Endothelial cell of umbilical vein (primary cell): ENCODE results near the gene PLCD4. TPM values are rescaled to one million over a fixed set of nuclear protein-coding genes. Genes with fewer than 3 reads are reported as not detected.
A peak's percentile ranks its signal among the peaks of the same experiment; 100 is the strongest.

Source experiments
- BruUV-seq: library from RNA; stranded (reverse); fragments of 400-500 nt; replicated peaks from 2 replicates; lab custom pipeline; 2021; lab: Mats Ljungman, UMichigan
- CTCF ChIA-PET: fragments of 300-600, 350-600 bp; sonication (Branson Sonifier 250); formaldehyde crosslinking; loops from one replicate; lab custom pipeline; 2021; ENCODE audit warnings: antibody characterized with exemption, inconsistent platforms; lab: Charles Lee
- POLR2A ChIA-PET: fragments of 300-600, 350-600 bp; sonication (Branson Sonifier 250); formaldehyde crosslinking; loops from one replicate; lab custom pipeline; 2021; ENCODE audit warnings: antibody characterized with exemption, inconsistent platforms; lab: Charles Lee
- DNase-seq: peaks from one replicate; pipeline ENCODE4 v3.0.0-alpha.2; 2011; ENCODE audit warnings: low read depth, low spot score
- FAIRE-seq: peaks from 2 replicates; lab custom pipeline; 2011; peaks lifted over from hg19 to GRCh38; lab: Jason Lieb, UNC
- H2AFZ ChIP-seq: 2 replicates; pipeline ENCODE4 v1.6.0; 2012; ENCODE audit warnings: low read depth, low read length, control low read depth, inconsistent platforms
- H3K27ac ChIP-seq: 2 replicates; pipeline ENCODE4 v1.5.1; 2011; ENCODE audit warnings: low read depth, mild to moderate bottlenecking, control low read depth, low read length, moderate library complexity; ENCODE audit not compliant: insufficient read depth
- H3K27me3 ChIP-seq, 2 experiments: 2 replicates each; pipeline versions ENCODE4 v1.6.0 to v1.6.1; 2011; ENCODE audit warnings: low read length in 2 of 2, mixed read lengths in 1 of 2; ENCODE audit not compliant: control insufficient read depth in 2 of 2, insufficient read depth in 2 of 2
- H3K36me3 ChIP-seq, 2 experiments: 2 replicates in 1 of 2; 3 replicates in 1 of 2; pipeline ENCODE4 v1.5.1; 2011; ENCODE audit warnings: low read length in 2 of 2, mild to moderate bottlenecking in 1 of 2, moderate library complexity in 1 of 2; ENCODE audit not compliant: control insufficient read depth in 2 of 2, insufficient read depth in 2 of 2; ENCODE audit errors: extremely low read depth in 1 of 2
- H3K4me1 ChIP-seq: 3 replicates; pipeline ENCODE4 v1.5.1; 2011; ENCODE audit warnings: mild to moderate bottlenecking, low read length; ENCODE audit not compliant: control insufficient read depth, insufficient read depth; ENCODE audit errors: extremely low read depth
- H3K4me2 ChIP-seq: 2 replicates; pipeline ENCODE4 v1.6.1; 2011; ENCODE audit warnings: low read length, control low read depth, mixed read lengths; ENCODE audit not compliant: insufficient read depth
- H3K4me3 ChIP-seq, 3 experiments: fragments of 200-600 bp in 1 of 3; sonication (generic), shearing (Covaris generic) in 1 of 3; replicated peaks in 1 of 3; 2 replicates each; pipeline ENCODE4 v1.5.1; 2011 to 2016; ENCODE audit warnings: control low read depth in 3 of 3, low read length in 3 of 3, mild to moderate bottlenecking in 2 of 3, inconsistent platforms in 1 of 3, low read depth in 1 of 3, moderate library complexity in 1 of 3; ENCODE audit not compliant: insufficient read depth in 1 of 3
- H3K79me2 ChIP-seq: 2 replicates; pipeline ENCODE4 v1.6.0; 2012; ENCODE audit warnings: low read length, inconsistent platforms; ENCODE audit not compliant: control insufficient read depth, insufficient read depth
- H3K9ac ChIP-seq: replicated peaks from 2 replicates; pipeline ENCODE3; 2011; ENCODE audit warnings: low read length, control low read depth; ENCODE audit not compliant: insufficient read depth; ENCODE audit errors: extremely low read depth
- H3K9me1 ChIP-seq: replicated peaks from 3 replicates; pipeline ENCODE4 v1.6.0; 2011; ENCODE audit warnings: mild to moderate bottlenecking, low read length; ENCODE audit not compliant: control insufficient read depth, insufficient read depth; ENCODE audit errors: extremely low read depth
- H3K9me3 ChIP-seq: replicated peaks from 2 replicates; pipeline ENCODE4 v1.5.1; 2012; ENCODE audit warnings: low read length, inconsistent platforms; ENCODE audit not compliant: control insufficient read depth, insufficient read depth
- H4K20me1 ChIP-seq: replicated peaks from 2 replicates; pipeline ENCODE3; 2011; ENCODE audit warnings: mild to moderate bottlenecking, low read length; ENCODE audit not compliant: control insufficient read depth, insufficient read depth; ENCODE audit errors: extremely low read depth
- CTCF ChIP-seq, 2 donors: IDR thresholded peaks; 1 replicate in 1 of 2; 2 replicates in 1 of 2; pipeline ENCODE4 v1.5.1; 2011; ENCODE audit warnings: low read length in 2 of 2, mild to moderate bottlenecking in 2 of 2, moderate library complexity in 2 of 2, control low read depth in 1 of 2, inconsistent platforms in 1 of 2, low read depth in 1 of 2; ENCODE audit not compliant: insufficient read depth in 1 of 2; ENCODE audit errors: extremely low read depth in 1 of 2
- EZH2 ChIP-seq: IDR thresholded peaks from 2 replicates; pipeline ENCODE4 v1.6.1; 2012; ENCODE audit warnings: borderline replicate concordance, low read depth, mild to moderate bottlenecking, moderate library complexity, low read length, inconsistent platforms; ENCODE audit not compliant: severe bottlenecking
- FOS ChIP-seq: IDR thresholded peaks from 2 replicates; pipeline ENCODE4 v1.6.1; 2011; ENCODE audit warnings: mild to moderate bottlenecking, low read length, moderate library complexity, borderline replicate concordance; ENCODE audit not compliant: insufficient read depth
- GATA2 ChIP-seq: IDR thresholded peaks from 2 replicates; pipeline ENCODE4 v1.7.0; 2011; ENCODE audit warnings: low read depth, mild to moderate bottlenecking, moderate library complexity, mixed read lengths, low read length; ENCODE audit not compliant: insufficient read length, insufficient read depth
- JUN ChIP-seq: IDR thresholded peaks from 2 replicates; pipeline ENCODE4 v1.6.1; 2011; ENCODE audit warnings: borderline replicate concordance, low read depth; ENCODE audit not compliant: insufficient read length, insufficient read depth
- MAX ChIP-seq: IDR thresholded peaks from 2 replicates; pipeline ENCODE4 v1.6.1; 2011; ENCODE audit not compliant: insufficient read depth, insufficient read length
- MYC ChIP-seq: IDR thresholded peaks from one replicate; pipeline ENCODE4 v1.6.1; 2011; ENCODE audit warnings: mild to moderate bottlenecking, low read depth, low read length
- POLR2A ChIP-seq: IDR thresholded peaks from 2 replicates; pipeline ENCODE4 v1.6.1; 2012; ENCODE audit warnings: low read depth, mild to moderate bottlenecking, control low read depth, low read length
- POLR2AphosphoS5 ChIP-seq: IDR thresholded peaks from 2 replicates; pipeline ENCODE4 v1.6.1; 2012; ENCODE audit warnings: low read depth, mild to moderate bottlenecking, control low read depth, low read length, moderate library complexity; ENCODE audit not compliant: insufficient read depth
- dilution Hi-C: fragments of 300-500 bp; cut with MboI; formaldehyde crosslinking; loops from one replicate; pipeline ENCODE4 v1.15.0; 2019; ENCODE audit warnings: low sequenced_read_pairs; ENCODE audit not compliant: extremely low pct_ligation_motif_present
- intact Hi-C: fragments of 100-400 bp; cut with micrococcal nuclease; formaldehyde crosslinking; loops from one replicate; pipeline ENCODE4 v1.10.0; 2022
- polyA plus RNA-seq, 4 experiments: library from polyadenylated mRNA; depleted of rRNA in 3 of 4; stranded (reverse) in 3 of 4; unstranded in 1 of 4; fragments of >200 nt; gene quantifications; 2 replicates each; pipeline versions ENCODE4 v1.2.1 to v1.2.3, GENCODE V29; 2011 to 2012; ENCODE audit warnings: missing spikeins in 1 of 4
- total RNA-seq: library from RNA; stranded (reverse); gene quantifications from 2 replicates; pipeline ENCODE4 v1.2.3, GENCODE V29; 2021

PLCD4 gene
- total and polyA plus RNA-seq, 2 donors (not counting 3 experiments of a cell fraction or from before 2014, with no cell fraction given): 2.2 to 3.1 TPM

DNA sequence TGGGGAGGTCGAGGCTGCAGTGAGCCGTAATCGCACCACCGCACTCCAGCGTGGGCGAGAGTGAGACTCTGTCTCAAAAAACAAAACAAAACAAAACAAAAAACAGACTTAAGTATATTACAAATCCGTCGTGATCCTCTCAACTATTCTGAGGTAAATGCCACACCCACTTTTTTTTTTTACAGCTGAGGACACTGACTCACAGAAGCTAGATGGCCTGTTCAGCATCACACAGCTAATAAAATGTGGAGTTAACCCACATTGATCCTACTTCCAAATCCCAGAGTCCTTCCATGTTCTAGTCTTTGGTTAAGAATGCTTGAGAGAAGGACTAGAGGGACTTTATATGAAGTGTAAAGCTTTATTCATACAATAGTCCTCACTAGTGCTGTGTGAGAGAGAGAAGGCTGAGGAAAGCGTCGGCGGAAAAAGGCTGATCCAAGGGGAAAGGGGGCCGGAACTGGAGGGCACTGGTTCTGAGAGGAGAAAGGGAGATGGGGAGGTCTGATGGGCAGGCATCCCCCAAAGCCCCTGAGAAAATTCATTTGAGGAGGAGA lies 63.5 kb downstream of the PLCD4 start:
- peaks cover 17% of the 10 kb centered on the region for H3K79me2 ChIP-seq
- dilution Hi-C loops: no loop called here

More for the DNA sequence above, 63.5 kb downstream of the PLCD4 start:
- Histone ChIP-seq H4K20me1 (no peaks in the 10 kb centered on the region), H3K9ac (peak overlapping the region; percentile 91), H3K36me3 (peaks cover 9 to 10% of the 10 kb centered on the region in 2 experiments), H3K9me1 (no peaks in the 10 kb centered on the region), H3K4me3 (peak overlapping the region; percentile 54 to 87 (median 82)), H2AFZ (peak overlapping the region; percentile 93), H3K27ac (peak overlapping the region; percentile 79), H3K4me1 (peaks cover 16% of the 10 kb centered on the region), H3K27me3 (no peaks in the 10 kb centered on the region), H3K9me3 (no peaks in the 10 kb centered on the region), H3K4me2 (peak overlapping the region; percentile 94)
- peak; percentile 17 for DNase-seq
- ChIA-PET CTCF (interaction anchor here (0.6 to 5.4 kb wide), 7 partner anchors 12 to 179 kb away, joined by 3 to 36 read pairs (median 7); partner anchors contain the start of genes BCS1L, TTLL4 and ZNF142), POLR2A (interaction anchor here (0.6 to 1.8 kb wide), 3 partner anchors 12 to 257 kb away, joined by 4 to 5 read pairs (median 5); partner anchors contain the start of genes BCS1L and ZNF142)
- peak; percentile 48 for FAIRE-seq
- TSS peak; percentile 52 for BruUV-seq
- TF ChIP-seq EZH2: no peak
- no peak for TF ChIP-seq POLR2A
- no peak for TF ChIP-seq CTCF (IDR thresholded peaks at IDR 0.05; ENCODE audit: extremely low read depth in 1 of 2, insufficient read depth in 1 of 2, low read depth in 1 of 2, low read length in 2 of 2)
- TF ChIP-seq FOS: no peak
- TF ChIP-seq MYC: no peak
- no peak for TF ChIP-seq JUN
- TF ChIP-seq POLR2AphosphoS5: no peak
- no peak for TF ChIP-seq MAX
- TF ChIP-seq GATA2: no peak
- intact Hi-C loops: loop anchor here (1.0 kb wide), 1 partner anchor 39 kb away; the partner anchor contains the start of gene TTLL4
